Fibroblast of skin of scalp (primary cell): ENCODE data around the gene TIGIT.

Experiments used
- DNase-seq: peaks from one replicate; pipeline ENCODE4 v3.0.0-alpha.2; 2013

Gene TIGIT

GRCh38 chr3:114313426-114313825 lies 19.6 kb downstream of the TIGIT start:
- DNase-seq, result no peak

DNA sequence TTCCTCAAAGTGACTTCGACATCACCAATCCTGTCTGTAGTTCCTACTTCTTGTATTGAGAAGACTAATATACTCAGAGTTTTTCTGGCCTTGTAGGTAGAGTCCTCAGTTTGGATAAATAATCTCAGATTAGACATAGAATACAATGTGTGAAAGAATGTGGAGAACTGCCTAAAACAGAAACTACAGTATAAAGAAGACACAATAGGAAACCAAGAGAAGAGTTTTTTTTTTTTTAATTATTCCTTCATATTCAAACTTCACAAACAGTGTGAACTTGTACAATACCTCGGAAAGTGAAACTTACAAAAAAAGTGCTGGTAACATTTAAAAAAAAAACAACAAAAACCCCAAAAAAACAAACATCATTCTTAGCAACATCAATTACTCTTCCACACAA lies 20.5 kb downstream of the TIGIT start:
- DNase-seq, result no peak

DNA sequence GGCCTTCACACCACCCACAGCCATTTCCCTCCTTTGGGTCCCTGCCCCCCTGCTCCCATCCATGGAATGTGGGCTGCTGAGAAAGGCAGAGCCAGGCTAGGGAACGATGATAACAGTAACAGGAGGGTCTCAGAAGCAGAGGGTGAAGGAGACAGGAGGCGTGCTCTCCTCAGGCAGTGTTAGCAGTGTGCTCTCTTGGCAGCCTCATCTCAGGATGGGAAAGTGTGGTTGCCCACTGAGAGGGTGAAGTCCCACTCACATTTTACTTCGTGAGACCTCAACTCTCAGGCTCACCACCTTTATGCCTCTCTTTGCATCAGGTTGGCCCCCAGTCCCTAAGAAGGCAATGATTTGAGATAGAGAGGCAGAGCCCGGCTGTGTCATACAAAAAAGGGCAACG lies 24.5 kb downstream of the TIGIT start:
- no peak for DNase-seq

DNA sequence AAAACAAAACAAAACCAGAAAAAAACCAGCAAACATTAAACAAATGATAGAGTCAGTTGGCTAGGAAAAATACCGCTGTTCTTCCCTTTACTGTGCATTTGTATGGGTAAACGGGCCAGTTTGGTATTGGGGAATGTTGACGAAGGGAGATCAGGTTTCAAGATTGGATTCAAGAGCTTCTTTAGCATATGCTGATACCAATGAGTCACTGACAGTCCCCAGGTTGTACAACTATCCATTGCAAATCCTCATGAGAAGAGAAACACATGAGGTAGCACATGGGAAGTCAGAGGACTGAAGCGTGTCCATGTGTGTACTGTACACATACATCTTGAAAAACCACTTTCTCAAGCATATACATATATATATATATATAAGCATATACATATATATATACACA lies 25.6 kb downstream of the TIGIT start:
- peak; percentile 35 for DNase-seq

DNA sequence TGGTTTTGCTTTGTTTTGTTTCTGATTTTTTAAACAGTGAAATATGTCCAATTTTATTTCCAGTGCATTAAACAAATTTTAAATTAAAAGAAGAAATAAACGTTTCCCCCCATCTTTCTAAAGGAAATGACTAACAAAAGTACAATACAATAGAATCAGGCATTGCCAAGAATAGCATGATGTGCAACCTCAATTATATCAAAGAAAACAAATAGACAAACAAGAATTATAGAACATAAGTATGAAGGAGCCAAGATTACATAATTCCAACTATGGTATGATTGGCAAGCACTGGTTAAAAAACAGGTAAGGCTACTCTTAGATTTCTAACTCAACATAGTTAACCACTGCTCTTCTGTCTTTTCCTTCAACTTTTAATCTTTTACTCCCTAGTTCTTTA lies 26.4 kb downstream of the TIGIT start:
- DNase-seq, result no peak

DNA sequence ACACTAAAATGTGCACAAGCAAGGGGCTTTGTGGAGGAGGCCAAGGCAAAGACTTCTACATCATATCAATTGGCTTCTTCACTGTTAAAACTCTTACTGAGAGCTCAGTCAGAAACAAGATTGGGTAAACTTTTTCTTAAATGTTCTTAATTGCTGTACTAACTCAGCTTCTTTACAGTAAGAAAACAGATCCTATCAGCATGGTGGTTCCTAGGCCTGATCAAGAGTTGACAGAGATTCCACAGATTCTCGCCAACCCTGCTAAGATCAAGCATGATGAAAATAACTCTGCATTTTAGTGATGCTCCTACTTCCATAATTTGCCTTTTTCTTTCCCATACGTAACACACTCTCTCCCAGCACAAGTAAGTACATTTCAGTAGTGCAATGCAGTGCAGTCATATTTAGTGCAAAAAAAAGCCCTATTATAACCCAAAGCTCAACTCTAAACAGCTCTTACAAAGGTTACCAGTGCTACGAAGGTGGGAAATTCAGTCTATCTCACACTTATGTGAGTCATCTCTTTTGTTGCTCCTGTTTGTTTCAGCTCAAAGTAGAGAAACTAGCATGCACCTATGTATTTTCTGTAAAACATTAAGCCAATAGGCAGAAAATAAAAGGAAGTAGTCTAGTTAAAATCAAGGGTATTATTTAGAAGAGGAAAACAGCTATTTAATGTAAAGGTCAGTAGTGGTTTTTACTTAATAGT lies 29.9 kb downstream of the TIGIT start:
- no peak for DNase-seq

DNA sequence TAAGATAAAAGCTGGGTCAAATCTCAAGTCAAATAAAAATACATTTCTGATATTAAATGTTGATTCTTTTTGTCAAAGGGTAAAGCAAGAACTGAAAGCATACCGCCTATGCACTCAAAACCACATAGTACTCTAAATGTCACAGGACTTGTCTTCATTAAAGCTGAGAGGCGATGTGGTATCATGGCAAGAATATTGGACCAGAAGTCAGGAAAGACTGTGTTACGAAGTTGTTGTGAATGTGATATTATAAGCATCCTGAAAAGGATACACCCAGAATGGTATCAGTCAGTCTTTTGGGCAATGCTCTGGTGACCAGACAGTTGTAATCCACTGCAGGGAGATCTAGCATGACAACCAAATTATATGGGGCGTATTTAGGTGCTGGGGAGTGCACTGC lies 33.8 kb downstream of the TIGIT start:
- DNase-seq, result no peak

DNA sequence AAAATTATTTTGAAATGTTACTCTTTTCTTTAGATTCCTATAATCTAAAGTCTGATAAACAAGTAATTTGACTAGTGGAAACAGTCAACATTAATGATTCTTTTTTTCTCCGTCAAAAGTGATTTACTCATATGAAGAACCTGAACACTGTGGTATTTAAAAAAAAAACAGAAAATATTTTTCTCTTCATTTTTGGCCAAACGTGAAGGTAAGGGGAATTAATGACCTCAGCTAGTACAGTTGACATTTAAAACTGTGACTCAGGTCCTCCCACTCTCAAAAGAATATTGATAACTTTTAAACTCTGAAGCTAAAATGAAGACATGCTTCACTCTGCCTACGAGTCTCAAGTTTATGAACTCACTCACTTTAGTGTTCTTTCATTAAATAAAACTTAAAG lies 34.5 kb downstream of the TIGIT start:
- no peak for DNase-seq

GRCh38 chr3:114329823-114330222 lies 36.0 kb downstream of the TIGIT start:
- DNase-seq, result no peak

DNA sequence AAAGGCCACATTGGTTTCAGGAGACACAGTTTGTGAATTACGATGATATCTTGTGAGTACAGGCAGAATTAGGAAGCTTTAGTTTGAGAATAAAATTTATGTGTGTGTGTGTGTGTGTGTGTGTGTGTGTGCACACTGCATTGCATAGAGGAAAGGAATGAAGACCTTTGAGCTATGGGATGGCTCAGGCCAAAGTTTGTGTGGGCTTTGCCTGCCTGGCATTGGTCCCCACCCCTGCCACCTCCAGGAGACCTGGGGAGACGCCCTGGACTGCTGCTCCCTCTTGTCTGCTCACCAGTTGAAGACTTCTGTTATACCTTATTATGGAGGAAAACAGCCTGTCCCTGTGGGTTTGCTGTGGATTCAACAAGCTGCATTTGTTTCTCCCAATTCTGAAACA lies 37.2 kb downstream of the TIGIT start:
- DNase-seq, result no peak

DNA sequence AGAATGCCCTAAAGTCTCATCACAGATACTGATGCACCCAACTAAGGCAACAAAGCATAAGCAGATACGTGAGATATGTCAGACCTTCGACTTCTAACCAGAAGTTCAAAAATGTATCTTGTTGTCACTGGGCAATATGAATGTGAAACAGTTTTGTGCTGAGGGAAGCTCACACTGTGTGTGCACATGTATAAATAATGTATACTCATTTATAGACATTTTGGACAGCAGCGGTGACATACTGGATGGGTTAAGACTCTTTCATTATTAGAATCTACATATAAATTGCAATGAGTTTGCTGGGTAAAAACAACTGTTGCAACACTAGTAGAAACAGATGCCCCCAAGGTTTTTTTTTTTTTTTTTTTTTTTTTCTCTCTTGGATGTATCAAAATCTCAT lies 37.9 kb downstream of the TIGIT start:
- DNase-seq, result no peak

DNA sequence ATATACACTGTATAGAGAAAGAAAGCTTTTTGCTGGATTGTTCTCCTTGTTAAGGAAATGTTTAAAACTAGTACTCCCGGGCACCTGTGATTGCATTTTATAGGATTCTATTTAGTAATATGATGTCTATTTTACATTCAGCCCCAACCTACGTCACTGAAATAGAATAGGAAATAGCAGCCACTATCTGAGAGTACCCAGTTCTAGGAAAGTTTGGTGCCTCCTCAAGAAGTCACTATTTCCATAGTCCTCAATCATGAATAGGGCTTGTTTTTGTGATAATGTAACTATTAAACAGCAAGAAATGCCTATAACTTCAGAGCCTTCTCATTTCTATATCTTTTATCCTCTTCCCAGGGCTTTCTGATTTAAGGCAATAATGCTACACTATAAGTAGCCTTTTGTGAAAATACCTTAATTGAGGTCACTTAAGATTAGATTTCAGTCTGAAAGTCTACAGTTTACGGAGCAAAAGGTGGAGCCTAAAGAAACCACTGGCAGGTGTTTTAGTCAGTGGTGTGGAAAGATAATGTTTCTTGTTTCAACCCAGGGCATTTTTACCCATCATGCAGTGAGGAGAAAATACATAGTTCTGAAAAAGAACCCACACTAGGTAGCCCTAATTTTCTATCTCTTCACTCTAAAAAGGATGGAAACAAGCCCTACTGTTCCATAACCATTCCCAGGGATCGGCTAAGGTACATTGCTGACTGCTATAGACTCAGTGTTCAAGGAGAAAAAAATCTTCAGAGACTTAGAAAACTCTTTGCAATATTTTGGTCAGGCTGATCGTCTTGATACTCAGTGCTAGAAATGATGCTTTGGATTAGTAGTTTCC lies 38.7 kb downstream of the TIGIT start:
- no peak for DNase-seq

- DNase-seq, result no peak
Measured at GRCh38 chr3:114333180-114333922, 39.5 kb downstream of the TIGIT start.

DNA sequence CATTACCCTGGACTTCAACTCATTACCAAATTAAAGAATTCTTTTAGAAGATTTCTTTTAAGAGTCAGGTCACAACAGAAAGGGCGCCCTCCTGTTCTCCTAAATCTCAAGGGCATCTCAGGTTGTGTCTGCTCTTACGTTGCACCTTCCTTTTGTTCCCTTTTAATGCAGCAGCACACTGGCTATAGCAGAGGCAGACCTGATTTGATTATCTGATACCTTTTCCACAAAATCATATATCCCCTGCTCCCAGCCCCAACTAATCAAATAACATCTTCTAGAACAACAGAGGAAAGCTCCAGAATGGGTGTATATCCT lies 40.1 kb downstream of the TIGIT start:
- DNase-seq, result no peak

- no peak for DNase-seq
Measured at GRCh38 chr3:114336122-114336697, 42.4 kb downstream of the TIGIT start.

- DNase-seq, result no peak
Measured at GRCh38 chr3:114336857-114337256, 43.0 kb downstream of the TIGIT start.

DNA sequence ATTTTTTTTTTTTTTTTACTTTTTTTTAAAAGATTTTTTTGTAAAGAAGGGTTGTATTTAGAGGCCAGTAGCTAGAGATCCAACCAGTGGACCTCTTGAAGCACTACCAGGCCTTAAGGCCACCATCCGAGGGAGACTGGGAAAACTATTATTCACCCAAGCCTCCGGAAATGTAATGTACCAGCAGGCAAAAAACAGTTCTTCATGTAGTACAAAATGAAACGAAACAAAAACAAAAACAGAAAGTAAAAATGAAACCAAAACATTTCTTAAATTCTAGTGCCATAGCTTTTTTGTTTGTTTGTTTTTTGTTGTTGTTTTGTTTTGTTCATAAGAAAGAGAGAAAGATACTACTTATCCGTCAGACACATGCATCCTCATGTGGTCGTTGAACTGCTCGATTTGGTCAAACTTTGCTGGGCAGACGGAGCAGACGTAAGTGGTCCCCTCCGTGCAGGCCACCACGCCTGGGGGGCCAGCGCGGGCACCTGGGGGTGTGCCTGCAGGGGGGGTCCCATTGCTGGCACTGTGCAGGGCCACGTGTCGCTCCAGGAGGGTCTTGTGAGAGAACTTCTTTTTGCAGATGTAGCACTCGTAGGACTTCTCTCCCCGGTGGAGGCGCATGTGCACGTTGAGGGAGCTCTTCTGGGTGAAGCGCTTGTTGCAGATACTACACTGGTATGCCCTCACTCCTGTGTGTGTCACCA lies 45.0 kb downstream of the TIGIT start:
- DNase-seq, result no peak

GRCh38 chr3:114344492-114344891 lies 50.7 kb downstream of the TIGIT start:
- DNase-seq, result no peak

DNA sequence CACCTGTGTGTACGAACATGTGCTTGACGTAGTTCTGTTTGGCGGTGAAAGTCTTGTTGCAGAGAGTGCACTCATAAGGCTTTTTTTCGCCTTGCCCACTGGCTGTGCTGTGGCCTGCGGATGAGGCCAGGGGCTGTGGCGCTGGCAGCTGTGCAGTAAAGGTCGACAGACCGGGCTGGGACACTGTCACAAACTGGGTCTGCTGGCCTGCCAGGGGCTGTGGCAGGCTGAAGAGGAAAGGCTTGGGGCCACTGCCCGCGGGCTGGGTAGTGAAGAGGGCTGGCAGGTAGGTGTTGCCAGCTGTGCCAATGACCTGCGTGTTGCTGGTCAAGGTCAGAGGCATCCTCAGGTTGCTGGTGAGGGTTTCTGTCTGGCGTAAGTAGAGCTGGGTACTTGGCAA lies 56.4 kb downstream of the TIGIT start:
- DNase-seq, result no peak

DNA sequence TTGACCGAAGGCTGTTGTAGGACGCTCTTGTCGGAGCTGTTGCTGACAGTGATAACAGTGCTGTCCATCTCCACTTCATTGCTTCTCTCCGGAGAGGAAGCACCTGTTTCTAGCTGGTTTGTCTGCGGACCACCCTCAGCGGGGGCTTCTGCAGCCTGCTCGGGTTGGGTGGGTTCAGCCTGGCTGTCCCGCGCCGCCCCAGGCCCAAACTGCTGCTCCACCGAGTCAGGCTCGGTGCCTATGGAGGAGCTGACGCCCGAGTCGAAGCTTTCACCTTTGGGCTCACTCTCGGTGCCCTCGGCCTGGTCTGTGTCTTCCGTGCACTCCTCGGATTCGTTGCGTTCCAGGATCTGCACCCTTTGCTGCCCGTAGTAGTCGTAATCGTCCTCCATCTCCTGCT lies 56.9 kb downstream of the TIGIT start:
- no peak for DNase-seq

- no peak for DNase-seq
Measured at GRCh38 chr3:114351123-114351821, 57.4 kb downstream of the TIGIT start.

DNA sequence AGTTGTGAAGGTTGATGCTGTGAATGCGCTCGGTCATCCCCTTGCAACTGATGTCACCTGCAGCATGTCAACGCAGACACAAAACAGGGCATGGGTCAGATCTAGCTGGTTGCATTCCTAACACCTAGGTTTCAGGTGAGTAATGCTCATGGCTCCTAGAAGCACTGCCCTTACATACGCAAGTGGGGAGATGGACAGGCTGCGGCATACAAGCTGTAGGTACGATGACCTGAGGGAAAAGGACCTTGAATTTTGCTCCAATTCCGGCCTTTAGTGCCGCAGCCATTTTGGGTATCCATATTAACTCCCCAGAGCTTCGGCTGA lies 58.0 kb downstream of the TIGIT start:
- no peak for DNase-seq
